Middle frontal gyrus (tissue), 1 donor: ENCODE results near the gene TCHH.

Source experiments
- DNase-seq: peaks from one replicate; pipeline ENCODE4 v3.0.0-alpha.2; 2015; ENCODE audit warnings: low spot score; ENCODE audit errors: extremely low spot score

The TCHH gene

DNA sequence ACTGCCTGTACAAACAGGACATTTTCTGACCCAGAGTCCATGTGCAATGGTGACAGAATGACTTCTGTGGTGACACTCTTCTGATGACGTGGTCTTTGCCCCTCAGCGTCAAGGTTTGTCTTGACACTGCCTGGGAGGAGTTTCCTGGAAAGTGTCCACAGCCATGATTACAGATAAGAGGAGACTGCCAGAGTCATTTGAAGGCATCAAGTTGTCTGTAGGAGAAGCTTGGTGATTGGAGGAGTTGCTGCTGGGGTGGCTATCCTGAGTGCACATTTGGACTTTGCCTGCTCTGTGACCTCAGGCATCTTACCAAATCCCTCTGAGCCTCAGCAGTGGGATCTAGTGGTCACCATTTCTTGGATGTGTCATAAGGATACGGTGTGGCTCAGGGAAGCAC lies 44.1 kb downstream of the TCHH start:
- DNase-seq = no peak

DNA sequence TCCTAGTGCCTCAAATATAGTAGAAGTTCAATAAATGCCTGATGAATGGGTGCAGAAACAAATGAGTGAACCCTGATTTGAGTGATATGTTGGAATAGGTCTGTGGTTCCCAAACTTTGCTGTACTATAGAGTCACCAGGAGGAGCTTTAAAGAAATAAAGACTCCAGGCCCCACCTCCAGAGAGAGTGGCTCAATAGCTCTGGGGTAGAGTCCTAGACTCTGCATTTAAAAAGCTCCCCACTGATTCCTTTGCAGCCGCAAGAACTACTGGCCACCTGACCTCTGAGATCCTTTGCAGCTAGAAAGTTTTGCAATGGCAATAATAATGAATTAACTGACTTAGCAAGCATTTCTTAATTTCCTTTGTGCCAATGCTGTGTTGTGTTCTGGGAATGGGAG lies 47.3 kb downstream of the TCHH start:
- DNase-seq = no peak

DNA sequence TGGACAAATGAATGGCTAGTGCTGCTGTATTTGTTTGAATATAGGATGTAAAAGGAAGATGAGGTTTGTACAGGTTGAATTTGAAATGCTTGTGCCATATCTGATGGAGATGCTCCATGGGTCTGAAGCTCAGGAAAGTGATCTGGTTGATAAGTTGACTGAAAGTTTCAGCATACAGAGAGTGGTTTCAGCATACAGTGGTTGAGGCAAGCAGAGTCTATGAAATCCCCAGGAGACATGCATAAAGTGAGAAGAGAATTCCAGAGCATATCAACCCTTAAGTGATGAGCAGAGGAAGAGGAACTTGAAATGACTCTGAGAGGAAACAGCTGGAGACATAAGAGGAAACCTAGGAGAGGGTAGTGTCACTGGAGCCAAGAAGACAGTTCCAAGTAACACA lies 48.1 kb downstream of the TCHH start:
- DNase-seq = no peak

DNA sequence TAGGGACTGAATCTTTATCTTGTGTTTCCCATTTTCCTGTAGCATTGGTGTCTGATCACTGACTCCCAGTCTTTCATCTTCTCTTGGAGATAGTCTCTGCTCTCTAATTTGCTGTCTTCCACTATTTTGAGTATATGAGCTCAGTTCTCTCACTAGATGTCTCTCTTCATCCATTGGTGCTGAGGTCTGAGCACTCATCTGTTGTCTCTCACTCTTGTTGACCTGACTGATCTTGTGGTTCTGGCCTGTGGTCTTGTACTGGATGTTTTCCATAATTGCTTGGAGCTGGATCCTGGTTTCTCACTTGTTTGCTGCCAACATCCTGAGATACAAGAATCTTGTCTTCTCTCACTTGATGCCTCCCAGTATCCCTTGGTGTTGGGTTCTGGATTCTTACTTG lies 53.3 kb downstream of the TCHH start:
- DNase-seq = no peak
